Fibroblast of skin of right biceps (primary cell): ENCODE data around the gene TPH2.

Experiments
- DNase-seq: peaks from one replicate; pipeline ENCODE4 v3.0.0-alpha.2; 2013

The TPH2 gene

DNA sequence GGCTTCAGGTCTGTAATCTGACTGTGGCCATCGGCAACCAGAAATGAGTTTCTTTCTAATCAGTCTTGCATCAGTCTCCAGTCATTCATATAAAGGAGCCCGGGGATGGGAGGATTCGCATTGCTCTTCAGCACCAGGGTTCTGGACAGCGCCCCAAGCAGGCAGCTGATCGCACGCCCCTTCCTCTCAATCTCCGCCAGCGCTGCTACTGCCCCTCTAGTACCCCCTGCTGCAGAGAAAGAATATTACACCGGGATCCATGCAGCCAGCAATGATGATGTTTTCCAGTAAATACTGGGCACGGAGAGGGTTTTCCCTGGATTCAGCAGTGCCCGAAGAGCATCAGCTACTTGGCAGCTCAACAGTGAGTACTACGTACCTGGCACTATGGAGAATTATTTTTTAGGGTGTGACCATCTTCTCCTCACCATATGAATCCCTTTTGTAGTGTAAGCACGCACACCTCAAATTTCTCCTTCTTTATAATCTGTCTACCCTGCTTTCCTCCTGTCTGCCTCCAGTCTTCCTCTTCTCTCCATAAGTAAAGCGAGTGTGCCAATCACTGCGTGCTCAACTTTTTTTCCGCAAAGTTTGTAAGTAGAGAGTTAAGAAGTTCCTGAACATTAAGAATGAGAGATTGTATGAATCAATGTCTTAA, at the start of gene TPH2:
TPH2 (plus strand) TSS at position 118 of the 658 bp plus-strand sequence; CDS start at position 260, 142 bp downstream.
- peak; percentile 67 for DNase-seq

DNA sequence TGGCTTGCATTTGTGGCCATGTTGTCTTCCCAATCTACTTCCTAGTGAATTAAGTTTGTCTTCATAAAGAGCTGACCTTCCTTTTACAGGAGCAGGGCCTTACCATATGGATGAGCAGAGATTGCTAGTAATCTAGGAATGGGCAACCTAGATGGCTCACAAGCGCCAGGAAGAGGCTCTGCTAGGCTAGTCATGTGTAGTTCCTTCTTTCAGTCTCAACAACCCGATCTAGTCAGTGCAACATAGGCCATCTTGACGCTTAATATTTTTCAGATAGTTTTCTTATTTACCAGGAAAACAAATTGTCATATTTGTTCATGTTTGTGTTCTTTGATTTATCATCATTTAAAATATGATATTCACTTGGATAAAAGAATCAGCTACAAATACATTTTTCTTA, 48.2 kb upstream of the TPH2 start:
- DNase-seq = no peak

DNA sequence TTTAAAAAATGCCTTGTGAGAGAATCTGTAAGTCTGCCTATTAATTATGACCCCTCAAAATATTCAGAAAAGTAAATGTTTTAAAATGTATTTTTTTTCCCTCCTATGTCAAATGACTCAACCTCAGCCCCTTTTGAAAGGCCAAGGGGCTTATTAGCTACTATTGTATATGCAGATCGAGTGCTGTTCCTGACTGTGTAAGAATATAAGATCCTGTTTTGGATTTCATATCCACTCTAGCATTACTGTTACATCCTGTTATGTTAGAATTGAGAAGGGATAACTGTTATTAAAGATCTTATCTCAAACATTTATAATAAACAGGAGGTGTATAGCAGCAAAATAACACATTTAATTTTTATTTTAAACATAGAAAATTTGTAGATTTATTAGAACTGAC, 46.6 kb upstream of the TPH2 start:
- no peak for DNase-seq

DNA sequence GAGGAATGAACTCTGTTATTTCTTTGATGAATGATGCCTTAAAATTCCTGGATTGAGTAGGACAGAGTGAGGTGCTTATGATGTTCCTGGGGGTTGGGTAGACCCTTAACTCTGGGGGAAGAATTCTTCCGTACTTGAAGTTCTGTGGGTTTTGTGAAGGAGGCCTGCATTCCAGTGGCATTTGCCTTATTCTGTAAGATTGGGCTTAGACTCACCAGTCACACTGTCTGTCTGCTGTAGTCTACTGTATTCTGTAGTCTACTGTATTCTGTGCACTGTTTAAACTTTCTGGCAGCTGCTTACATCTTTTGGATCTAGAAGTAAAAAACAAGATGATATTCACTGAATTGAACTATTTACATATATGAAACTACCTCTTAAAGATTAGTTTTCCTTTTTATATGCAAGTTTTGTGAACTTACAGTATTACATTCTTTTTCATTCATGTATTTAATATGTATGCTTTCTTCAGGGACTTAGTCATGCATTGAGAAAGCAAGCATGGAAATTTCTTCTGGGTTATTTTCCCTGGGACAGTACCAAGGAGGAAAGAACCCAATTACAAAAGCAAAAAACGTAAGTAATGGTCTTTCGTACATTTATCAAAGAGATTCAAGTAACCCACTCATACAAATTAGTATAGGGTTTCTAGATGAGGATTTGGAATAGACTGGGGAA, 42.3 kb upstream of the TPH2 start:
- DNase-seq = peak; percentile 17

DNA sequence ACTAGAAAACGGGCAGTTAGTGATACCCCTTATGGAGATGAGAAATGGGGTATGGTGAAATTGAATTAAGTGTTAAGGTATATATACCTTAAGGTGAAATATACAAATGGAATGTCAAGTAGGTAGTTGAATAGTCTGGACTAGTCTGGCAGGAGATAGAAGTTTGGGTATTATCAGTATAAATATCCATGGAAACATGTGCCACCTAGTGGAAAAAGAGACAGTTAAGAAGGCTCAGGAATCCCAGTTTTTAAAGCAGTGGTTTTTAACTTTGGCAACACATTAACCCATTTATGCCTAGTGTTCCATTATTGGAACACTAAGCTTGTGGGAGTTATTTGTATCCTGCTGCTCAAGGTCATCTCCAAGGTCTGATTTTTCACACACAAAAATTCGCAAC, 38.6 kb upstream of the TPH2 start:
- DNase-seq = peak; percentile 31

DNA sequence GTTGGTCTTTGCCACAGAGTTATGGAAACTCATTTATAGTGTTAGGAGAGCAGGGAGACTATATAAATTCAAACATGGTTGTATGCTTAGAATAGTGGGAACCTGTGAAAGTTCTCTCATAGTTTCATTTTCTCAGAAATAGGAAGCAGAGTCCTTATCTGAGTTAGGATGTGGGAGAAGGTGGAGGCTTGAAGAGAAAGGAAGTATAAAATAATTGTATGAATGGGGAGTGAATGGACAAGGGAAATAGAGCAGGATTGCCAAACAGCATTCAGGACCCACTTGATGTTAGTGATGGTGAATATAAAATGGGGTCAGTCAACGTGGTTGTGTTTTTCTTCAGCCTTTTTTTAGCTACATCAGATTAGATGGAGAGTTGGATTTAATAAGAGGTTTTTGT, 34.0 kb upstream of the TPH2 start:
- no peak for DNase-seq

DNA sequence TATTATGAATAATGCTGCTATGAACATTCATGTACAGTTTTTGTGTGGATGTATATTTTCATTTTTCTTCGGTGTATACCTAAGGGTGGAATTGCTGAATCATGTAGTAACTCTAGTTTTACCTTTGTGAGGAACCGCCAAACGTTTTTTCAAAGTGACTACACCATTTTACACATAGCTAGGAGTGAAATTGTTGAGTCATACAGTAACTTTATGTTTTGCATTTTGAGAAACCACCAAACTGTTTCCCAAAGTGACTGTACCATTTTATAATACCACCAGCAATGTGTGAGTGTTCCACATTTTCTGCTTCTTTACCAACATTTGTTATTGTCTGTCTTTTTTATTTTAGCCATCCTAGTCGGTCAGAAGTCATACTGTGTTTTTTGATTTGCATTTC, 3.1 kb upstream of the TPH2 start:
- peak; percentile 9 for DNase-seq

DNA sequence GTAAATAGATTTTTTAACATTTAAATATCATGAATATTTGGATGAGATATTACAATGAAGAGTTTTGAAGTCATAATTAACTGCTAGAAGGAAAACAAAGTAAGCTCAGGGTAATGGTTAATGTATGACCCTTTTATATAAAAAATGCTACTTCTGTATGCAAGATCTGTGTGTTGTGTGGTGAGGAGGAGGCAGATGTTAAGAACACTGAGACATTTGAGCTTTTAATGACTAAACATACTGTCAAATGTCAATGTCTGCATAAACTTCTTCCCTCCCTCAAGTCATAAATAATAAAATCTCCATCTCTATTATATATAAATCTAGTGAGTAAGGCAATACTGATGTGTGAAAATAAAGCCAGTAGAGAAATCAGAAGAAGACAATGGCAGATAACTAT, 1.4 kb downstream of the TPH2 start:
- no peak for DNase-seq

DNA sequence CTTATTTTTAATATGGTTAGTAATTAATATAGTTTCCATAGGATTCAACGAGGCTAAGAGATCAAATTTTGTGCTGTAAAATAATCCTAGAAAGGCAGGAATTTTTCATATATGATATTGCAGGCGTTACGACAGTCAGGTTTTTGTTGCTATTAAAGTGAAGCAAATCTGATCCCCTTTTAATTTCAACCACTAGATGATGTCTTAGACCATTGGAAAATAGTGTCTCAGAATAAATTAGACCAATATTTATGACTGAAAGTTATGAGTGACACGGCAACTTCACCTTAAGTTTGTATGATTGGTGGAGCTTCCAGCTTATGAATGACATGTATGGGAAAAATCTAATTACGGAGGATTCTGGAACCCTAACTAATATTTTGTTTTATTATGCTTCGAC, 2.5 kb downstream of the TPH2 start:
- DNase-seq = no peak

DNA sequence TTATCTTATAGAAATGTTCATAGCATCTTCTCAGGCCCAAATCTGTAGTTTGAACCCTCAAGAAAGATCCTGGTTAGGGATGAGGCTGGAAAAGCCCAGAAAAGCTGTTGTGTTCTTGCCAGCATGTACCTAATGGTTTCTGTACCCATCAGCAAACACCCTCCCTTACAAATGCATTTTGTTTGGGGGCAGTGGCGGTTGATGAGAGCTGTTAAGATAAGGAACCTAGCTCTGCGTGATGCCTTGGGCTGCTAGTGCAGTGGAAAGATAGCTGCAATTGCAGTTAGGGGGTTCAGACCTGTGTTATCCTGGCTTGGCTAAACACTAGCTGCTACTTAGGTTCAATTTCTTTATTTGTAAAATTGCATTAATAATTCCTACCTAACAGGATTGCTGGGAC, 3.6 kb downstream of the TPH2 start:
- DNase-seq = no peak

DNA sequence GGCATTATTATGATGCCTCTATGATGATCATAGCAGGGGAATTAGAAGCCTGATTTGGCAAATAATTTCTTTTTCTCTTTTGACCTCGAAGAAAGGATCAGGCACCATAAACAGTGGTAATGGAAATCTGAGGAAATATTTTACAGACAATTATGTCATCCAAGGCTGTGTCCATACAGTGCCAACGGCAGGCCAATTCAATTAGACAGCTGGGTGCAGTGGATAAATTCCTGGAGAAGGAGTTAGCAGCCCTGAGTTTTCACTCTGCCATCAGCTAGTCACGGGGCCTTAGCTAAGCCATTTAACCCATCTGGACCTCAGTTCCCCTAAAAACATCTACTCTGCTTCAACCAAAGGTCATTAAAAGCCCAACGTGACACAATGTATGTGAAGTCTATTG, 4.1 kb downstream of the TPH2 start:
- DNase-seq = no peak

DNA sequence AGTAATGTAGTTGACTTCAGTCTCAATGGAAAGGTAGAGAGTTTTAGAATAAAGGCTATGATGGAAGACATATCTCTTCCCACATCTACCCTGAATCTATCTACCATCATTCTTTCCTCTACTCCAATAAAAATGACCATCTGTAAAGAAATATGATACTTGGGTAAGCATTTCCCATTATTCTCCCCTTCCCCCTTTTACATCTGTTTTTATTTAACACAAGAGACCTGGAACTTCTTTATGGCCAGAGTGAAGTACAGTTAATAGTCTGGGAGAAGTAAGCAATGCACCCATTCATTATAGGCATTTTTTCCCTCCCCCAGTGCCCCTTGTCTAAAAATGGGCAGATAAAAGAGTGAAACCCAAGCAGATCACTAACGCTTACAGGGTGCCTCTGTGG, 6.5 kb downstream of the TPH2 start:
- no peak for DNase-seq

DNA sequence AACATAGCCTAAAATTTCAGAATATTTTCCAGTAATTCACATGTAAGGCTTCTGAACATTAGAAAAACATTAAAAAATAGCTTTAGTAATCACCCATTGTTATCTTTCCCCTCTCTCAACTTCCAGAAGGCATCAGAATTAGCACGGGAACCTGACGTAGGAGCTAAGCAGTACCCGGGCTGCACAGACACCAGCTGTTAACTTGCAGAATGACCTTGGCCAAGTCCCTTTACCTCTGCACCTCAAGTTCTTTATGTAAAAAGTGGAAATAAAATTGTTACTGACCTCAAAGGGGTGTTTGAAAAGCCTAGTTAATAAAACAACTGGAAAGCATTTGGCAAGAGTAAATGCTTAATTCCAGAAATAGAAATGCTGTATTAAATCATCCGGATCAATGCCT, 7.2 kb downstream of the TPH2 start:
- DNase-seq = no peak

DNA sequence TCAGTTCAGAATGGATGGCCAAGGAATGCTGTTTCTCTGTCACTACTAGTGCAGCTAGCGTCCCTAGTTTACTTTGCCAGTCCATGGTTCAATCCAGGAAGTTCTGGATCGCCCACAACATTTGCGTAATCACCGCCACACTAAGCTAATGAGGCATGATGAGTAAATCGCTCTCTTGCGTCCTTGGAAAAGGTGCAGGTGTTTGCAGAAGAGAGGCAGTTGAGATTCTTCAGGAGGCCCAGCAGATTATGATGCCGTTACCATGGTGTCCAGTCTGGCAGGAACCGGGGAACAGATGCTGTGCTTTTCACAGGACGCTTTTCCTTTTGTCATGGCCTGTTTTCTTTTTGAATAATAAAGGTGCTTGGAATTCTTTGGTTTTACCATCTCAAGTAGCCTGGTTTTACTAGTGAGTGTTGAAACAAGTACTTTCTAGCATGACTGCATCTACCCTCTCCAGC, 9.0 kb downstream of the TPH2 start:
- DNase-seq = peak; percentile 14

DNA sequence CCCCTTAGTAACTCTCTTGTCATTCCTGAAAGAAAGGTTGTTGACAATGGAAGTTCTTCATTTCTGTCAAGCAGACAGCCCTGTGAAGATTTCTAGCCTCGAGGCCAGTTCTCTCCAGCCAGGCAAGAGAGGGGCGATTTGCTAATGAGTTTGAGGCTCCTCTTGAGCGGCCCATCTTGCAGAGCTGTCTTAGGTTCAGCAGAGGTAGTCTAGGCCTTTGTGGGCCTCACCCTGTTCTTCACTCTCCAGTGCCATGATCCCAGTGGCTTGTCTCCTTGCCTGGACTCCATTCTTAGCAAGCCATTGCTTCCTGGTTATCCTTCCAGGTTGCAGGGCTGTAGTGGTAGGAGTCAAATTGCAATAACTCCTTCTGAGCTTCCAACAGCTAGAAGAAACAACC, 9.7 kb downstream of the TPH2 start:
- DNase-seq = no peak

DNA sequence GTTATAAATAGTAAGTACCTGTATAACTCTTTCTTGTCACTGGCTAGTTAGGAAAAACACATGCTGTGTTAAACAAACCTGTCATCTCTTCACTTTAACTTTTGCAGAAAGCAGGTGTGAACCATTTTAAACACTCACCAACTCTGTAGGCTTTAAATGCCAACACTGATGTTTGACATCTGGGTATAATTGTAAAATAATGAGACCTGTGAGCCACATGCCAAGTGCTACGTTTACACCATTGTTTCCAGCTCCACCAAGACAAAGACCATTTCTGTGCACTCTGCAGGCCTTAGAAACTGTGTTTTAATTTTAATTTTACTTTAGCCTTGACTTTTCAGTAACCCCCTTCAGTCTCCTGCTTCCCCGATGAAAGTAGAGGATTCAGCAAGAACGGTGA, 11.0 kb downstream of the TPH2 start:
- DNase-seq = no peak

DNA sequence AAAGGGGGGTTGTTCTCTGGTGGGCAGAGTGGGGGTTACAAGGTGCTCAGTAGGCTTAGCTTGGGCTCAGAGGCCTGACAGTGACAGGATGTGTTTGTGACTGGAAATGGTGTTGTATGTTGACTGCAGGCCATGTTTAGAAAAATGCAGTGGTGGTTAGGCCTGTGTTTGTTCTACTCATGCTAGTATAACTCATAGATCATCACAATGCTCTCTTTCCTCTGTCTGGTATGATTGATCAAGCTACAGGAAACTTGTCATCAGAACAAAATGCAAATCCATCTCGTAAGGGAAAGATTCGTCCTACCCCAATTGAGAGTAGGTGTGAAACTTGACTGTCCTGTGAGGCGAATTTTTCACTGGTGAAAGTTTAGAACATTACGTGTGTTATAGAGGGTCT, 11.8 kb downstream of the TPH2 start:
- DNase-seq = no peak

DNA sequence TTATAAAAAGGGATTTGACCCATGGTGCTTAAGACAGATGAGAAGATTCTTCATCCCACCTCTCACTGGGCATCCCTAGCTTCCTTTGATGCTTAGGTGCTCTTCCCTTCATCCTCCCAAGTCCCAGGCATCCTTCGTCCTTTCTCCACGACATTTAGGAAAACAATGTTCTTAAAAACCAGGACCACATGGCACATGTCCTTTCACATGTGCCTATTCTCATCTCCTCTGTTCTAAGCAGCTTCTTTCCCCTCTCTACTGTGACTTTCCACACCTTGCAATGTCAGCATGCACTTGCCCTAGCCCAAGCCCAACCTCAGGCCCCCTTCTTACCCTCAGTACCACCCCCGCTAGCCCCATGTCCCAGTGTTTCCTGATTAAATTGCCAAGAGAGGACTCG, 12.2 kb downstream of the TPH2 start:
- no peak for DNase-seq

DNA sequence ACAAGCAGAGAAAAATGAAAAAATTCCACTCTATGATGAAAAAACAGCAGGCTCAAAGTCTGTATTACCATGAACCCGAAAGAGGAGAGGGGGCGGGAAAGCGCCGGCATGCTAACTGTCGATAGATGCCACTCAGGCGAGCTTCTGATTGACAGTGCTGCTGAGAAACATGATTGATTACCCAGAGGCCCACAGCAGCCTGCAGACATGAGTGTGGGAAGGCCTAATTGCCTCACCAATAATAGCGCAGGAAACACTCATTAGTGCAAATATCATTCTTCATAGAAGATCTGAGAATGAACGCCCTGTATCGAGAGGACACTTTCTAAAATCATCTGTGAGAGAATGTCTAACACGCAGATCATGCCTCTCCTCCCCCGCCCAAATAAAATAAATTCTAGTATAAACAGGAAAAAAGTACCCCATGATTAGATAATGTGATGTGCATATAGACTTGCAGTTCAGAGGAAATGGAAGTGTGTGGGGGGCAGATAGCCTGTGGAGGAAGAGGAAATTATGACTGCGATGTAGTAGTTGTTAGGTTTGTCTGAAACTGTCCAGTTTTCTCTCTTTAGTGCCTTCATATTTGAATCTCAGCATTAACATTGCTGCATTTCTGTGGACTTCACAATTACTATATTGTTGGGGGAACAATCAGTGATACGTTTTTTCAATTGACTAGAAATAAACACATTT, 15.6 kb downstream of the TPH2 start:
- no peak for DNase-seq

DNA sequence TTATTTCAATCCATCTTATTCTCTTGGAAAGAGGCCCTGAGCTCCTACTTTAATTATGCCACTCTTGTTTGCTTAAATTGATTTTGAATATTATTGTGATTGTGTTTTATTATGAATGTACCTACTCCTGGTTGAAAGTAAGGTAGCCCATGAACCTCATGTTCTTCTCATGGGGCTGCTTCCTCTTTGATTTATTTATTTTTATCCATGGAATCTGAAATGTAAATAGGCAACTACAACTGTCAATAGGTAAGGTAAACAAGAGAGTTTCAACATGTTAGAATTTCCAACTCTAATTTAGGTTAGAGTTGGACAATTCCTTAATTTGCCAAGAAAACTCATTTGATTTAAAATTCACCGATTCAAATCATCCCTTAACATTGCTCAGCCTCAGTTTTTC, 16.2 kb downstream of the TPH2 start:
- DNase-seq = no peak

DNA sequence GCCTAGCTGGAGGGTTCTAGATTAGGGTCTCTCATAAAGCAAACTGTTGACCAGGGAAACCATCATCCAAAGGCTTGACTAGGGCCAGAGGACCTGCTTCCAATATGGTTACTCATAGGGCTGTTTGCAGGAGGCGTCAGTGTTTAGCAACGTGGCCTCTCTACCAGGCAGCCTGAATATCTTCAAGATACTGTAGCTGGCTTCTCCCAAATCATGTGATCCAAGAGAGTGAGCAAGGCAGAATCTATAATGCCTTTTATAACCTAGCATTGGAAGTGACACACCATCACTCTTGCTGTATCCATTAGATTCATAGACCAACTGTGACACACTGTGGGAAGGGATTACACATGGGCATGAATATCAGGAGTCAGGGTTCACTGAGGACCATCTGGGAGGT, 17.3 kb downstream of the TPH2 start:
- DNase-seq = peak; percentile 19

DNA sequence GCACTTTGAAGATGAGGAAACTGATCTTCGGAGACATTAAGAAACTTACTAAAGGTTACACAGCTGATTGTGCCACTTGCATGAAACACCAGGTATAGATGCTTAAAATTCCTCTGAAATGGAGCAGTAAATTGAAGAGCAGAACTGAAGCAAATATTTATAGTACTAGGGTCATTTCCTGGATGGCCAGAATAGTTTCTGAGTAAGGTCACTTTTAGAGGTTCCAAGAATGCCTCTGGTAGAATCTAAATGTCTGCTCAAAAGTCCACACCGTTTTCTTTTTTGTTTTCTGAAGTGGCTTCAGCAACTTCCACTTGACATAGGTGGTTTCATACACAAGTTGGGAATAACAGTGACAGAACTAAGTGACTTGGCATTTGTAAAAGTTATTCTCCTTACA, 19.4 kb downstream of the TPH2 start:
- peak; percentile 22 for DNase-seq

DNA sequence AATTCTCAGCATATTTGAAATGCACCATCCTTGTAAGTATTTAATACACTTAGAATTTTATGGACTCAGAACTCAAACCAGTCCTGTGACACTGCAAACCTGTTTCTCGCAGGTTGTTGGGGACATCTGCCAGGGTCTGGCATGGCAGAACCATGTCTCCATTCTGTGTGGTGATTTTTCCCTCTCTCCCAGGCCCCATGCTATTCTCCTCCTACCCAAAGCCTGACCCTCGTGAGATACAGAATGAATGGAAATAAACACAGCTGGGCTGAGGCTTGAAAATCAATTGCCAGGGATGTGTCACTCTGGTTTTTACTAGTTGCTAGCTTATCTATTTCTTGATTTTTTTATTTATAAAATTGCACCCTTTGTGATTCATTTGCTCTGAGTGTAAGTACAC, 19.8 kb downstream of the TPH2 start:
- no peak for DNase-seq

DNA sequence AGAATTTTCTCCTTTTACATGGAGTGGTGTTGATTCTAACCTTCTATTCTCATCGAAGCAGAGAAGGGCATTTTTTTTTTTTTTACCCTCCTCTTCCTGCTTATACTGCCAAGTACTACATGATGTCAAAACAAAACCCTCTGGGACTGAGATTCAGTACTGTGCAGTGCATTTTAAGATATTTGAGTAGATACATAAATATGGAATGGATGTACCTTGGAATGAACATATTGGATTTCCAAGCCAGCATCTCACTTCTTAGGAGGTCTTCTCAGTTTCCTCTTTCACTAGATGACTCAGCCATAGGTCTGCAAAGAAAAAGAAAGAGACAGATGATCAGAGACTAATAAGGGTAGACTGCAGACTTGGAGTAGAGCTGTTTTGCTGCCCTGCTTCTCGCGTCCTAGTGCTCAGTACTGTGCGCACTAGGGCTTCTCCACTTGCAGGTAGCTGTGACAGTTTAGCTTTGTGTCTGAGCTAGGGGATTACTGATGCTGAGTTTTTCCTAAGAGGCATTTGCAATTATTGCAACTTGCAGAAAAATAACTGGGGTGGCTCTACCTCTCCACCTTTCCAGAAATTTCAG, 20.4 kb downstream of the TPH2 start:
- DNase-seq = peak; percentile 61
